Measurements from ENCODE around the gene H1-8.

Gene H1-8

GRCh38 chr3:129558081-129558771, 15.3 kb downstream of the H1-8 start:
- H3K9me3 ChIP-seq (ENCODE audit: low read length) = no peaks in the 10 kb centered on the region
- no peak overlapping the region for H3K4me3 ChIP-seq (ENCODE audit: low read length)
- no peaks in the 10 kb centered on the region for H3K27me3 ChIP-seq (ENCODE audit: insufficient read depth, low read length)
- H3K36me3 ChIP-seq (ENCODE audit: insufficient read depth, low read length) = no peaks in the 10 kb centered on the region
- H3K4me1 ChIP-seq (ENCODE audit: insufficient read depth, low read length) = peaks cover 13% of the 10 kb centered on the region
- H2AFZ ChIP-seq (ENCODE audit: low read depth, low read length) = no peak overlapping the region

- no peaks in the 10 kb centered on the region for H3K9me3 ChIP-seq (ENCODE audit: low read length)
- peaks cover 13% of the 10 kb centered on the region for H3K4me1 ChIP-seq (ENCODE audit: insufficient read depth, low read length)
- no peaks in the 10 kb centered on the region for H3K36me3 ChIP-seq (ENCODE audit: insufficient read depth, low read length)
- H3K4me3 ChIP-seq (ENCODE audit: low read length) = no peak overlapping the region
- H3K27me3 ChIP-seq (ENCODE audit: insufficient read depth, low read length) = no peaks in the 10 kb centered on the region
- H2AFZ ChIP-seq (ENCODE audit: low read depth, low read length) = no peak overlapping the region
Measured at GRCh38 chr3:129558772-129559564, 16.0 kb downstream of the H1-8 start.

- H2AFZ ChIP-seq (ENCODE audit: low read depth, low read length) = no peak overlapping the region
- H3K9me3 ChIP-seq (ENCODE audit: low read length) = no peaks in the 10 kb centered on the region
- H3K27me3 ChIP-seq (ENCODE audit: insufficient read depth, low read length) = no peaks in the 10 kb centered on the region
- no peaks in the 10 kb centered on the region for H3K36me3 ChIP-seq (ENCODE audit: insufficient read depth, low read length)
- no peak overlapping the region for H3K4me3 ChIP-seq (ENCODE audit: low read length)
- H3K4me1 ChIP-seq (ENCODE audit: insufficient read depth, low read length) = peaks cover 13% of the 10 kb centered on the region
Measured at GRCh38 chr3:129559565-129560079, 16.6 kb downstream of the H1-8 start.

- Histone ChIP-seq H3K4me1 (ENCODE audit: insufficient read depth, low read length) (peaks cover 11% of the 10 kb centered on the region), H3K4me3 (ENCODE audit: low read length) (no peak overlapping the region), H2AFZ (ENCODE audit: low read depth, low read length) (no peak overlapping the region), H3K36me3 (ENCODE audit: insufficient read depth, low read length) (no peaks in the 10 kb centered on the region), H3K9me3 (ENCODE audit: low read length) (no peaks in the 10 kb centered on the region), H3K27me3 (ENCODE audit: insufficient read depth, low read length) (no peaks in the 10 kb centered on the region)
Measured at GRCh38 chr3:129560269-129560787, 17.4 kb downstream of the H1-8 start.

GRCh38 chr3:129560911-129561594, 18.1 kb downstream of the H1-8 start:
- peaks cover 11% of the 10 kb centered on the region for H3K4me1 ChIP-seq (ENCODE audit: insufficient read depth, low read length)
- no peaks in the 10 kb centered on the region for H3K27me3 ChIP-seq (ENCODE audit: insufficient read depth, low read length)
- H3K36me3 ChIP-seq (ENCODE audit: insufficient read depth, low read length) = no peaks in the 10 kb centered on the region
- no peaks in the 10 kb centered on the region for H3K9me3 ChIP-seq (ENCODE audit: low read length)
- no peak overlapping the region for H2AFZ ChIP-seq (ENCODE audit: low read depth, low read length)
- no peak overlapping the region for H3K4me3 ChIP-seq (ENCODE audit: low read length)

- H3K4me3 ChIP-seq (ENCODE audit: low read length) = no peak overlapping the region
Measured at GRCh38 chr3:129561619-129562248, 18.8 kb downstream of the H1-8 start.

GRCh38 chr3:129562803-129563202, 19.8 kb downstream of the H1-8 start:
- Histone ChIP-seq H2AFZ (ENCODE audit: low read depth, low read length) (no peak overlapping the region), H3K36me3 (ENCODE audit: insufficient read depth, low read length) (no peaks in the 10 kb centered on the region), H3K27me3 (ENCODE audit: insufficient read depth, low read length) (no peaks in the 10 kb centered on the region), H3K4me3 (ENCODE audit: low read length) (no peak overlapping the region), H3K9me3 (ENCODE audit: low read length) (no peaks in the 10 kb centered on the region), H3K4me1 (ENCODE audit: insufficient read depth, low read length) (peaks cover 3% of the 10 kb centered on the region)

More at GRCh38 chr3:129561619-129562248, 18.8 kb downstream of the H1-8 start:
- H2AFZ ChIP-seq (ENCODE audit: low read depth, low read length) = no peak overlapping the region
- no peaks in the 10 kb centered on the region for H3K27me3 ChIP-seq (ENCODE audit: insufficient read depth, low read length)
- no peaks in the 10 kb centered on the region for H3K36me3 ChIP-seq (ENCODE audit: insufficient read depth, low read length)
- no peaks in the 10 kb centered on the region for H3K9me3 ChIP-seq (ENCODE audit: low read length)
- peaks cover 11% of the 10 kb centered on the region for H3K4me1 ChIP-seq (ENCODE audit: insufficient read depth, low read length)

GRCh38 chr3:129563332-129563731, 20.4 kb downstream of the H1-8 start:
- Histone ChIP-seq H3K9me3 (ENCODE audit: low read length) (no peaks in the 10 kb centered on the region), H3K27me3 (ENCODE audit: insufficient read depth, low read length) (no peaks in the 10 kb centered on the region), H3K4me1 (ENCODE audit: insufficient read depth, low read length) (peaks cover 3% of the 10 kb centered on the region), H3K4me3 (ENCODE audit: low read length) (no peak overlapping the region), H2AFZ (ENCODE audit: low read depth, low read length) (no peak overlapping the region), H3K36me3 (ENCODE audit: insufficient read depth, low read length) (no peaks in the 10 kb centered on the region)

- H2AFZ ChIP-seq (ENCODE audit: low read depth, low read length) = no peak overlapping the region
- H3K4me1 ChIP-seq (ENCODE audit: insufficient read depth, low read length) = peaks cover 3% of the 10 kb centered on the region
- H3K9me3 ChIP-seq (ENCODE audit: low read length) = no peaks in the 10 kb centered on the region
- H3K27me3 ChIP-seq (ENCODE audit: insufficient read depth, low read length) = no peaks in the 10 kb centered on the region
- no peaks in the 10 kb centered on the region for H3K36me3 ChIP-seq (ENCODE audit: insufficient read depth, low read length)
- no peak overlapping the region for H3K4me3 ChIP-seq (ENCODE audit: low read length)
Measured at GRCh38 chr3:129563850-129564535, 21.0 kb downstream of the H1-8 start.

- no peak overlapping the region for H3K4me3 ChIP-seq (ENCODE audit: low read length)
- H3K9me3 ChIP-seq (ENCODE audit: low read length) = no peaks in the 10 kb centered on the region
- H3K36me3 ChIP-seq (ENCODE audit: insufficient read depth, low read length) = no peaks in the 10 kb centered on the region
- no peak overlapping the region for H2AFZ ChIP-seq (ENCODE audit: low read depth, low read length)
- H3K27me3 ChIP-seq (ENCODE audit: insufficient read depth, low read length) = no peaks in the 10 kb centered on the region
- peaks cover 3% of the 10 kb centered on the region for H3K4me1 ChIP-seq (ENCODE audit: insufficient read depth, low read length)
Measured at GRCh38 chr3:129564981-129565644, 22.1 kb downstream of the H1-8 start.

GRCh38 chr3:129565902-129566301, 22.9 kb downstream of the H1-8 start:
- H3K4me3 ChIP-seq (ENCODE audit: low read length) = no peak overlapping the region
- H3K36me3 ChIP-seq (ENCODE audit: insufficient read depth, low read length) = no peaks in the 10 kb centered on the region
- no peaks in the 10 kb centered on the region for H3K27me3 ChIP-seq (ENCODE audit: insufficient read depth, low read length)
- no peaks in the 10 kb centered on the region for H3K4me1 ChIP-seq (ENCODE audit: insufficient read depth, low read length)
- H3K9me3 ChIP-seq (ENCODE audit: low read length) = no peaks in the 10 kb centered on the region
- no peak overlapping the region for H2AFZ ChIP-seq (ENCODE audit: low read depth, low read length)

Data from neuron (in vitro differentiated cells).